H1 (cell line): ENCODE measurements around the gene PLEKHA4. TPM values are rescaled to one million over a fixed set of nuclear protein-coding genes. Genes with fewer than 3 reads are reported as not detected.

Experiments
- CTCF ChIA-PET: fragments of 300-600 bp; sonication (Branson Sonifier 250); formaldehyde crosslinking; loops from one replicate; lab custom pipeline; 2021; ENCODE audit not compliant: partially characterized antibody; lab: Charles Lee
- POLR2A ChIA-PET: fragments of 300-600 bp; sonication (Branson Sonifier 250); formaldehyde crosslinking; loops from one replicate; lab custom pipeline; 2021; ENCODE audit warnings: inconsistent platforms; ENCODE audit not compliant: partially characterized antibody; lab: Charles Lee
- DNase-seq, 2 experiments: peaks; one replicate each; pipeline versions ENCODE4 v3.0.0 to v3.0.0-alpha.2; 2010 to 2022; ENCODE audit warnings: low spot score in 2 of 2, low read depth in 1 of 2, mixed read lengths in 1 of 2
- FAIRE-seq: peaks from 2 replicates; lab custom pipeline; 2011; peaks lifted over from hg19 to GRCh38; lab: Jason Lieb, UNC
- H2AFZ ChIP-seq: 2 replicates; pipeline ENCODE4 v1.8.1; 2012; ENCODE audit warnings: low read length, inconsistent platforms
- H2AK5ac ChIP-seq: 2 replicates; pipeline ENCODE4 v1.6.1; 2013; ENCODE audit warnings: low read depth, low read length
- H2BK120ac ChIP-seq: replicated peaks from 2 replicates; pipeline ENCODE3; 2013; ENCODE audit warnings: low read depth, low read length, inconsistent platforms
- H2BK12ac ChIP-seq: 2 replicates; pipeline ENCODE4 v1.6.1; 2013; ENCODE audit warnings: low read depth, low read length
- H2BK15ac ChIP-seq: 2 replicates; pipeline ENCODE4 v1.6.1; 2013; ENCODE audit warnings: low read length
- H2BK20ac ChIP-seq: 2 replicates; pipeline ENCODE4 v1.6.1; 2013; ENCODE audit warnings: low read length
- H2BK5ac ChIP-seq: 2 replicates; pipeline ENCODE4 v1.6.1; 2013; ENCODE audit warnings: low read depth, low read length
- H3K14ac ChIP-seq: 2 replicates; pipeline ENCODE4 v1.6.1; 2013; ENCODE audit warnings: inconsistent platforms; ENCODE audit not compliant: insufficient read length
- H3K18ac ChIP-seq: 2 replicates; pipeline ENCODE4 v1.6.1; 2013; ENCODE audit warnings: low read length; ENCODE audit errors: extremely low read depth
- H3K23ac ChIP-seq: 2 replicates; pipeline ENCODE4 v1.6.1; 2013; ENCODE audit warnings: inconsistent platforms; ENCODE audit not compliant: insufficient read length
- H3K23me2 ChIP-seq: 2 replicates; pipeline ENCODE4 v1.6.1; 2013; ENCODE audit warnings: low read depth, low read length
- H3K27ac ChIP-seq: 2 replicates; pipeline ENCODE4 v1.6.1; 2011; ENCODE audit warnings: low read depth, low read length, inconsistent platforms
- H3K27me3 ChIP-seq, 4 experiments: replicated peaks in 1 of 4; 1 replicate in 1 of 4; 2 replicates in 3 of 4; pipeline versions ENCODE4 v1.6.1 to v1.8.1; 2011 to 2013; ENCODE audit warnings: low read length in 3 of 4, mild to moderate bottlenecking in 3 of 4, inconsistent platforms in 2 of 4, mixed read lengths in 2 of 4, moderate library complexity in 1 of 4; ENCODE audit not compliant: control insufficient read depth in 3 of 4, insufficient read depth in 3 of 4; ENCODE audit errors: extremely low read depth in 1 of 4
- H3K36me3 ChIP-seq, 4 experiments: 2 replicates each; pipeline versions ENCODE4 v1.6.1 to v1.8.1; 2011 to 2013; ENCODE audit warnings: mild to moderate bottlenecking in 4 of 4, low read length in 3 of 4, moderate library complexity in 2 of 4, control low read depth in 1 of 4, inconsistent platforms in 1 of 4; ENCODE audit not compliant: insufficient read depth in 4 of 4, control insufficient read depth in 2 of 4
- H3K4ac ChIP-seq: replicated peaks from 2 replicates; pipeline ENCODE3; 2013; ENCODE audit warnings: low read length, low read depth, mixed read lengths, inconsistent platforms; ENCODE audit not compliant: insufficient read length
- H3K4me1 ChIP-seq, 4 experiments: replicated peaks in 1 of 4; 1 replicate in 1 of 4; 2 replicates in 3 of 4; pipeline versions ENCODE4 v1.6.1 to v1.8.1; 2011 to 2013; ENCODE audit warnings: low read length in 3 of 4, inconsistent platforms in 2 of 4, mixed read lengths in 1 of 4; ENCODE audit not compliant: insufficient read depth in 4 of 4, control insufficient read depth in 3 of 4
- H3K4me2 ChIP-seq, 2 experiments: 2 replicates each; pipeline versions ENCODE4 v1.6.1 to v1.8.1; 2011 to 2013; ENCODE audit warnings: low read depth in 2 of 2, low read length in 2 of 2, control low read depth in 1 of 2, inconsistent platforms in 1 of 2, mild to moderate bottlenecking in 1 of 2; ENCODE audit not compliant: insufficient read depth in 1 of 2
- H3K4me3 ChIP-seq, 4 experiments: fragments of 200-600, 300-600 bp in 1 of 4; sonication (generic), shearing (Covaris generic), sonication (Bioruptor Twin) in 1 of 4; 2 replicates each; pipeline versions ENCODE4 v1.5.1 to v1.8.1; 2011 to 2016; ENCODE audit warnings: low read length in 4 of 4, low read depth in 3 of 4, control low read depth in 2 of 4, inconsistent platforms in 2 of 4, mild to moderate bottlenecking in 2 of 4, mixed read lengths in 1 of 4, moderate library complexity in 1 of 4; ENCODE audit not compliant: insufficient read depth in 2 of 4; ENCODE audit errors: extremely low read depth in 1 of 4
- H3K56ac ChIP-seq: replicated peaks from 2 replicates; pipeline ENCODE3; 2013; ENCODE audit warnings: low read depth, mild to moderate bottlenecking, mixed read lengths, low read length, inconsistent platforms; ENCODE audit not compliant: insufficient read length
- H3K79me1 ChIP-seq: 2 replicates; pipeline ENCODE4 v1.6.1; 2013; ENCODE audit warnings: low read depth, low read length, control low read depth
- H3K79me2 ChIP-seq, 2 experiments: 2 replicates each; pipeline versions ENCODE4 v1.6.1 to v1.8.1; 2012 to 2013; ENCODE audit warnings: low read length in 2 of 2, mild to moderate bottlenecking in 2 of 2, inconsistent platforms in 1 of 2; ENCODE audit not compliant: insufficient read depth in 2 of 2, control insufficient read depth in 1 of 2
- H3K9ac ChIP-seq, 4 experiments: replicated peaks in 1 of 4; 1 replicate in 1 of 4; 2 replicates in 3 of 4; pipeline versions ENCODE4 v1.6.1 to v1.8.1; 2011 to 2013; ENCODE audit warnings: low read depth in 3 of 4, low read length in 3 of 4, control low read depth in 2 of 4, mild to moderate bottlenecking in 2 of 4, moderate library complexity in 2 of 4, inconsistent platforms in 1 of 4; ENCODE audit errors: extremely low read depth in 1 of 4
- H3K9me3 ChIP-seq, 2 experiments: 2 replicates each; pipeline versions ENCODE4 v1.6.1 to v1.8.1; 2012 to 2013; ENCODE audit warnings: mild to moderate bottlenecking in 2 of 2, moderate library complexity in 2 of 2, control low read depth in 1 of 2, inconsistent platforms in 1 of 2, low read depth in 1 of 2, low read length in 1 of 2, mixed read lengths in 1 of 2; ENCODE audit not compliant: insufficient read depth in 2 of 2
- H4K20me1 ChIP-seq, 2 experiments: replicated peaks in 1 of 2; 2 replicates each; pipeline versions ENCODE3 to v1.8.1; 2011 to 2013; ENCODE audit warnings: inconsistent platforms in 2 of 2, low read length in 2 of 2, mild to moderate bottlenecking in 1 of 2; ENCODE audit not compliant: insufficient read depth in 2 of 2, control insufficient read depth in 1 of 2
- H4K5ac ChIP-seq: 2 replicates; pipeline ENCODE4 v1.6.1; 2013; ENCODE audit warnings: low read length, low read depth, mixed read lengths, inconsistent platforms; ENCODE audit not compliant: insufficient read length
- H4K8ac ChIP-seq: 2 replicates; pipeline ENCODE4 v1.8.0; 2013; ENCODE audit warnings: mild to moderate bottlenecking, moderate library complexity, low read length, inconsistent platforms; ENCODE audit not compliant: insufficient read depth; ENCODE audit errors: extremely low read depth
- H4K91ac ChIP-seq: replicated peaks from 2 replicates; pipeline ENCODE3; 2013; ENCODE audit warnings: low read length, mixed read lengths, inconsistent platforms; ENCODE audit not compliant: insufficient read length
- EGR1 ChIP-seq: IDR thresholded peaks from 2 replicates; pipeline ENCODE4 v1.6.1; 2011; ENCODE audit warnings: low read depth, low read length, borderline replicate concordance
- POLR2A ChIP-seq, 2 experiments: IDR thresholded peaks; 1 replicate in 1 of 2; 2 replicates in 1 of 2; pipeline ENCODE4 v1.6.1; 2011; ENCODE audit warnings: low read depth in 2 of 2, low read length in 2 of 2, mild to moderate bottlenecking in 2 of 2; ENCODE audit errors: control extremely low read depth in 1 of 2
- WGBS, 2 experiments: shearing (Covaris generic) in 1 of 2; methylation state at CpG; one replicate each; pipeline versions ENCODE4 v1.1.6 to v1.1.7; 2013 to 2015; ENCODE audit warnings: low lambda C conversion rate in 2 of 2, mixed read lengths in 2 of 2, inconsistent platforms in 1 of 2, low coverage in 1 of 2, missing lambda C conversion rate in 1 of 2; ENCODE audit not compliant: insufficient replicate concordance in 2 of 2, insufficient coverage in 1 of 2, insufficient read length in 1 of 2; ENCODE audit errors: extremely low coverage in 1 of 2, missing lambda C conversion rate in 1 of 2; 5-methylcytosine and 5-hydroxymethylcytosine counted together
- long read RNA-seq, 2 experiments: library from RNA in 1 of 2; library from capped mRNA in 1 of 2; stranded (forward); transcript quantifications; one replicate each; pipeline ENCODE4 v2.0.0, GENCODE V29; 2021; ENCODE audit warnings: inconsistent platforms in 1 of 2
- polyA minus RNA-seq, 3 experiments: library from RNA; depleted of rRNA, polyadenylated mRNA; stranded (reverse); fragments of >200 nt; gene quantifications; 1 replicate in 2 of 3; 2 replicates in 1 of 3; pipeline ENCODE4 v1.2.3, GENCODE V29; 2011
- polyA plus RNA-seq, 7 experiments: library from polyadenylated mRNA; depleted of rRNA in 3 of 7; stranded (reverse) in 5 of 7; unstranded in 2 of 7; fragments of >200 nt in 5 of 7; fragments of 200-250 nt in 2 of 7; gene quantifications; 1 replicate in 5 of 7; 2 replicates in 1 of 7; 4 replicates in 1 of 7; pipeline versions ENCODE4 v1.2.1 to v1.2.3, GENCODE V29; 2011 to 2013; ENCODE audit warnings: missing spikeins in 2 of 7, mixed read lengths in 2 of 7
- total RNA-seq: library from RNA; stranded (reverse); fragmentation: NEBNext Ultra II Directional; extraction: Animal tissue kit (Norgen Biotek cat#: 25700); gene quantifications from 2 replicates; pipeline ENCODE4 v1.2.1, GENCODE V29; 2021

The PLEKHA4 gene, protein sequence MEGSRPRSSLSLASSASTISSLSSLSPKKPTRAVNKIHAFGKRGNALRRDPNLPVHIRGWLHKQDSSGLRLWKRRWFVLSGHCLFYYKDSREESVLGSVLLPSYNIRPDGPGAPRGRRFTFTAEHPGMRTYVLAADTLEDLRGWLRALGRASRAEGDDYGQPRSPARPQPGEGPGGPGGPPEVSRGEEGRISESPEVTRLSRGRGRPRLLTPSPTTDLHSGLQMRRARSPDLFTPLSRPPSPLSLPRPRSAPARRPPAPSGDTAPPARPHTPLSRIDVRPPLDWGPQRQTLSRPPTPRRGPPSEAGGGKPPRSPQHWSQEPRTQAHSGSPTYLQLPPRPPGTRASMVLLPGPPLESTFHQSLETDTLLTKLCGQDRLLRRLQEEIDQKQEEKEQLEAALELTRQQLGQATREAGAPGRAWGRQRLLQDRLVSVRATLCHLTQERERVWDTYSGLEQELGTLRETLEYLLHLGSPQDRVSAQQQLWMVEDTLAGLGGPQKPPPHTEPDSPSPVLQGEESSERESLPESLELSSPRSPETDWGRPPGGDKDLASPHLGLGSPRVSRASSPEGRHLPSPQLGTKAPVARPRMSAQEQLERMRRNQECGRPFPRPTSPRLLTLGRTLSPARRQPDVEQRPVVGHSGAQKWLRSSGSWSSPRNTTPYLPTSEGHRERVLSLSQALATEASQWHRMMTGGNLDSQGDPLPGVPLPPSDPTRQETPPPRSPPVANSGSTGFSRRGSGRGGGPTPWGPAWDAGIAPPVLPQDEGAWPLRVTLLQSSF
- 16.8 and 18.0 TPM in 2 replicates for total RNA-seq
- polyA plus RNA-seq (2011; rRNA removed) = 8.2 and 14.1 TPM in 2 replicates
- polyA plus RNA-seq (2011; cell fraction: cytosol; rRNA removed) = 13.2 TPM
- polyA plus RNA-seq (2011; cell fraction: nucleus; rRNA removed) = 20.7 TPM
- 13.4 to 23.3 TPM (median 18.2 TPM) in 4 replicates for polyA plus RNA-seq (2012, experiment 1 of 2)
- 13.7 TPM for polyA plus RNA-seq (2012, experiment 2 of 2)
- polyA plus RNA-seq (2013, experiment 1 of 2) = 10.9 TPM
- polyA plus RNA-seq (2013, experiment 2 of 2) = 10.1 TPM
- 3.0 and 4.3 TPM in 2 replicates for polyA minus RNA-seq (2011; rRNA and poly(A)+ RNA removed)
- 6.8 TPM for polyA minus RNA-seq (2011; cell fraction: cytosol; rRNA and poly(A)+ RNA removed)
- 7.7 TPM for polyA minus RNA-seq (2011; cell fraction: nucleus; rRNA and poly(A)+ RNA removed)
- long read RNA-seq, experiment 1, partial matches to known transcripts = 7 of 12 reads
- long read RNA-seq, experiment 1, other reads (novel, unspliced or antisense) = 5 of 12 reads
- long read RNA-seq, experiment 2, partial matches to known transcripts = 0 of 1 reads
- long read RNA-seq, experiment 2, other reads (novel, unspliced or antisense) = 1 of 1 reads

DNA sequence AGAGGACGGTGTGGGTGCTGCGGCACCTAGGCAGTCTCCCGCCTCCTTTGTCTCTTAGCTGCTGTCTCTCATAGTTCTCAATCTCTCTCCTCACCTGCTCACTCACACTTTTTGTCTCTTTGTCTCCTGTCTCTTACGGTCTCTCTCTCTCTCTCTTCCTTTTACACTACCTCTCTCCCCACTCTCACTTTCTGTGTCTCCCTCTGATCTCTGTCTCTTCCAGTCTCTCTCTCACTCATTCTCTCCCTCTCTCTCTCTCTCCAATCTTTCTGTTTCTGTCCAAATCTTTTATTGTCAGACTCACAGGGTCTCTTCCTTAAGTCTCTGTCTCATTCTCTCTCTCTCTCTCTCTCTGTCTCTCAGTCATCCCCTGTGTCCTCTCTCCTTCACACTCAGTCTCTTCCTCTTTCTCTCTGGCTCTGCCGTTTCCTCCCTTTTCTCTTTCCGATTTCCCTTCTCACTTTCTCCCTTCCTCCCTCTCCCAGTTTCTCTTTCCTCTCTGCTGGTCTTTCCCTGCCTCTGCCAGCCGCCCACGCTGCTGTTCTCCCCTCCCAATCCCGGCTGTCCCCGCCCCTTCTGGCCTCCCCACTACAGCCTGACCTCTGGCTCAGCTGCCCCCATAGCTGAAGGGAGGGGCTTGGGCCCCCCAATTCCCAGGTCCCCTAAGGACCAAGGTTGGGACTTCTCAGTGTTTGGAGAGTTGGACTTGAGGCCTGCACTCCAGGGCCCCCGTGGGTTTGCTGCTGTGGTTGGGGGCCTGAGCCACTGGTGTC is at the start of gene PLEKHA4:
Gene PLEKHA4 (minus strand): TSS at position 504 of the 773 bp plus-strand sequence. CDS start 997 bp downstream, outside the sequence.
- Histone ChIP-seq H4K20me1 (peaks cover 0 to 3% of the 10 kb centered on the region in 2 experiments), H3K4ac (peak within 1 kb of the TSS; percentile 78), H3K27ac (no peak within 1 kb of the TSS), H3K79me2 (peaks cover 3 to 10% of the 10 kb centered on the region in 2 experiments; a peak in 3 of 4 replicates), H3K9me3 (no peaks in the 10 kb centered on the region), H3K14ac (no peak within 1 kb of the TSS), H3K23me2 (peaks cover 9% of the 10 kb centered on the region), H3K18ac (peak within 1 kb of the TSS; percentile 83), H2BK12ac (peak within 1 kb of the TSS; percentile 97), H3K4me3 (peak within 1 kb of the TSS; percentile 4 to 46 (median 22); a peak in 4 of 8 replicates), H3K9ac (peak within 1 kb of the TSS in 3 of 4 experiments; percentile 14 to 25 (median 24); a peak in 5 of 7 replicates), H2BK5ac (peak within 1 kb of the TSS; percentile 78; the same call in 1 of the 2 replicates), H4K5ac (peak within 1 kb of the TSS; percentile 75), H2AFZ (peak within 1 kb of the TSS; percentile 81; the same call in 1 of the 2 replicates), H3K23ac (no peak within 1 kb of the TSS), H3K56ac (no peak within 1 kb of the TSS), H2AK5ac (peak within 1 kb of the TSS; percentile 72; the same call in 1 of the 2 replicates), H3K36me3 (no peaks in the 10 kb centered on the region; a peak in 1 of 8 replicates), H4K91ac (peak within 1 kb of the TSS; percentile 84), H2BK120ac (peak within 1 kb of the TSS; percentile 47), H3K27me3 (no peaks in the 10 kb centered on the region), H3K4me1 (peaks cover 1 to 18% (median 13%) of the 10 kb centered on the region in 4 experiments), H2BK15ac (peak within 1 kb of the TSS; percentile 72), H3K79me1 (no peaks in the 10 kb centered on the region), H2BK20ac (peak within 1 kb of the TSS; percentile 90; the same call in 1 of the 2 replicates), H4K8ac (peak within 1 kb of the TSS; percentile 79), H3K4me2 (peak within 1 kb of the TSS; percentile 50 to 88)
- ChIA-PET CTCF (interaction anchor here (0.8 to 2.9 kb wide), 8 partner anchors 21 to 102 kb away, joined by 3 to 9 read pairs (median 4); no protein-coding TSS in a partner anchor), POLR2A (interaction anchor here (0.6 to 2.6 kb wide), 10 partner anchors 8 to 97 kb away, joined by 3 to 12 read pairs (median 6); partner anchors contain the start of genes FTL and NUCB1)
- TF ChIP-seq EGR1 (peak; percentile 87), POLR2A (IDR thresholded peaks at IDR 0.05; ENCODE audit: control extremely low read depth in 1 of 2, low read depth in 2 of 2, low read length in 2 of 2) (no peak)
- DNase-seq (peak in 1 of 2 experiments; percentile 58), FAIRE-seq (no peak)
- 42% methylated on average over 7 of the region's 11 CpGs; no CpG with 5 or more reads in 1 of the 2 experiments for WGBS, 2 experiments
